Activated CD4-positive, alpha-beta T cell treated with anti-CD3 and anti-CD28 coated beads, Interleukin-2, Interleukin-4, amounts not matched to agents 100 ng/mL and 50 ng/mL, durations not matched to agents 16 hours and 8 hours (primary cell): ENCODE results near the gene DCAF17.
"Not testable (repeated sequence)": the region's sequence is repeated elsewhere in the genome, so short reads cannot be mapped to it uniquely, and the experiment has no call there.

Experiments
- DNase-seq: peaks from one replicate; pipeline ENCODE4 v3.0.0-alpha.2; 2020; ENCODE audit warnings: low spot score

DCAF17 gene

GRCh38 chr2:171460537-171460936, 26.5 kb downstream of the DCAF17 start:
- no peak for DNase-seq

GRCh38 chr2:171469176-171469575, 35.1 kb downstream of the DCAF17 start:
- no peak for DNase-seq

- DNase-seq, result no peak
These were observed 36.1 kb downstream of the DCAF17 start for GRCh38 chr2:171470129-171470528.

GRCh38 chr2:171475979-171476378, 42.0 kb downstream of the DCAF17 start:
- DNase-seq, result no peak

GRCh38 chr2:171478345-171478744, 44.3 kb downstream of the DCAF17 start:
- DNase-seq, result no peak

- peak; percentile 52 for DNase-seq
These were observed 45.3 kb downstream of the DCAF17 start for GRCh38 chr2:171479154-171479814.

GRCh38 chr2:171480908-171481307, 46.9 kb downstream of the DCAF17 start:
- DNase-seq, result no peak

- DNase-seq, result no peak
These were observed 48.3 kb downstream of the DCAF17 start for GRCh38 chr2:171482308-171482707.

GRCh38 chr2:171482877-171483276, 48.9 kb downstream of the DCAF17 start:
- no peak for DNase-seq

- DNase-seq, result no peak
These were observed 49.8 kb downstream of the DCAF17 start for GRCh38 chr2:171483793-171484192.

- no peak for DNase-seq
These were observed 51.1 kb downstream of the DCAF17 start for GRCh38 chr2:171485116-171485515.

GRCh38 chr2:171487201-171487600, 53.2 kb downstream of the DCAF17 start:
- no peak for DNase-seq

GRCh38 chr2:171487803-171488259, 53.8 kb downstream of the DCAF17 start:
- no peak for DNase-seq

- DNase-seq, result no peak
These were observed 56.6 kb downstream of the DCAF17 start for GRCh38 chr2:171490577-171490976.

- DNase-seq, result no peak
These were observed 57.3 kb downstream of the DCAF17 start for GRCh38 chr2:171491292-171491691.

- no peak for DNase-seq
These were observed 58.6 kb downstream of the DCAF17 start for GRCh38 chr2:171492664-171493063.

- DNase-seq, result not testable (repeated sequence)
These were observed 63.6 kb downstream of the DCAF17 start for GRCh38 chr2:171497664-171498063.

GRCh38 chr2:171505374-171505773, 71.3 kb downstream of the DCAF17 start:
- DNase-seq, result no peak

- no peak for DNase-seq
These were observed 76.1 kb downstream of the DCAF17 start for GRCh38 chr2:171509945-171510731.

GRCh38 chr2:171512014-171512413, 78.0 kb downstream of the DCAF17 start:
- DNase-seq, result no peak

GRCh38 chr2:171512683-171513195, 78.7 kb downstream of the DCAF17 start:
- no peak for DNase-seq

GRCh38 chr2:171513719-171514160, 79.7 kb downstream of the DCAF17 start:
- DNase-seq, result no peak

- DNase-seq, result no peak
These were observed 81.0 kb downstream of the DCAF17 start for GRCh38 chr2:171514908-171515582.
